H1 (cell line): ENCODE results near the gene UBXN1. TPM values are rescaled to one million over a fixed set of nuclear protein-coding genes. Genes with fewer than 3 reads are reported as not detected.

Source experiments
- CTCF ChIA-PET: fragments of 300-600 bp; sonication (Branson Sonifier 250); formaldehyde crosslinking; loops from one replicate; lab custom pipeline; 2021; ENCODE audit not compliant: partially characterized antibody; lab: Charles Lee
- POLR2A ChIA-PET: fragments of 300-600 bp; sonication (Branson Sonifier 250); formaldehyde crosslinking; loops from one replicate; lab custom pipeline; 2021; ENCODE audit warnings: inconsistent platforms; ENCODE audit not compliant: partially characterized antibody; lab: Charles Lee
- DNase-seq, 2 experiments: peaks; one replicate each; pipeline versions ENCODE4 v3.0.0 to v3.0.0-alpha.2; 2010 to 2022; ENCODE audit warnings: low spot score in 2 of 2, low read depth in 1 of 2, mixed read lengths in 1 of 2
- FAIRE-seq: peaks from 2 replicates; lab custom pipeline; 2011; peaks lifted over from hg19 to GRCh38; lab: Jason Lieb, UNC
- H2AFZ ChIP-seq: 2 replicates; pipeline ENCODE4 v1.8.1; 2012; ENCODE audit warnings: low read length, inconsistent platforms
- H2AK5ac ChIP-seq: 2 replicates; pipeline ENCODE4 v1.6.1; 2013; ENCODE audit warnings: low read depth, low read length
- H2BK120ac ChIP-seq: replicated peaks from 2 replicates; pipeline ENCODE3; 2013; ENCODE audit warnings: low read depth, low read length, inconsistent platforms
- H2BK12ac ChIP-seq: 2 replicates; pipeline ENCODE4 v1.6.1; 2013; ENCODE audit warnings: low read depth, low read length
- H2BK15ac ChIP-seq: 2 replicates; pipeline ENCODE4 v1.6.1; 2013; ENCODE audit warnings: low read length
- H2BK20ac ChIP-seq: 2 replicates; pipeline ENCODE4 v1.6.1; 2013; ENCODE audit warnings: low read length
- H2BK5ac ChIP-seq: 2 replicates; pipeline ENCODE4 v1.6.1; 2013; ENCODE audit warnings: low read depth, low read length
- H3K14ac ChIP-seq: 2 replicates; pipeline ENCODE4 v1.6.1; 2013; ENCODE audit warnings: inconsistent platforms; ENCODE audit not compliant: insufficient read length
- H3K18ac ChIP-seq: 2 replicates; pipeline ENCODE4 v1.6.1; 2013; ENCODE audit warnings: low read length; ENCODE audit errors: extremely low read depth
- H3K23ac ChIP-seq: 2 replicates; pipeline ENCODE4 v1.6.1; 2013; ENCODE audit warnings: inconsistent platforms; ENCODE audit not compliant: insufficient read length
- H3K23me2 ChIP-seq: 2 replicates; pipeline ENCODE4 v1.6.1; 2013; ENCODE audit warnings: low read depth, low read length
- H3K27ac ChIP-seq: 2 replicates; pipeline ENCODE4 v1.6.1; 2011; ENCODE audit warnings: low read depth, low read length, inconsistent platforms
- H3K27me3 ChIP-seq, 4 experiments: replicated peaks in 1 of 4; 1 replicate in 1 of 4; 2 replicates in 3 of 4; pipeline versions ENCODE4 v1.6.1 to v1.8.1; 2011 to 2013; ENCODE audit warnings: low read length in 3 of 4, mild to moderate bottlenecking in 3 of 4, inconsistent platforms in 2 of 4, mixed read lengths in 2 of 4, moderate library complexity in 1 of 4; ENCODE audit not compliant: control insufficient read depth in 3 of 4, insufficient read depth in 3 of 4; ENCODE audit errors: extremely low read depth in 1 of 4
- H3K36me3 ChIP-seq, 4 experiments: 2 replicates each; pipeline versions ENCODE4 v1.6.1 to v1.8.1; 2011 to 2013; ENCODE audit warnings: mild to moderate bottlenecking in 4 of 4, low read length in 3 of 4, moderate library complexity in 2 of 4, control low read depth in 1 of 4, inconsistent platforms in 1 of 4; ENCODE audit not compliant: insufficient read depth in 4 of 4, control insufficient read depth in 2 of 4
- H3K4ac ChIP-seq: replicated peaks from 2 replicates; pipeline ENCODE3; 2013; ENCODE audit warnings: low read length, low read depth, mixed read lengths, inconsistent platforms; ENCODE audit not compliant: insufficient read length
- H3K4me1 ChIP-seq, 4 experiments: replicated peaks in 1 of 4; 1 replicate in 1 of 4; 2 replicates in 3 of 4; pipeline versions ENCODE4 v1.6.1 to v1.8.1; 2011 to 2013; ENCODE audit warnings: low read length in 3 of 4, inconsistent platforms in 2 of 4, mixed read lengths in 1 of 4; ENCODE audit not compliant: insufficient read depth in 4 of 4, control insufficient read depth in 3 of 4
- H3K4me2 ChIP-seq, 2 experiments: 2 replicates each; pipeline versions ENCODE4 v1.6.1 to v1.8.1; 2011 to 2013; ENCODE audit warnings: low read depth in 2 of 2, low read length in 2 of 2, control low read depth in 1 of 2, inconsistent platforms in 1 of 2, mild to moderate bottlenecking in 1 of 2; ENCODE audit not compliant: insufficient read depth in 1 of 2
- H3K4me3 ChIP-seq, 4 experiments: fragments of 200-600, 300-600 bp in 1 of 4; sonication (generic), shearing (Covaris generic), sonication (Bioruptor Twin) in 1 of 4; 2 replicates each; pipeline versions ENCODE4 v1.5.1 to v1.8.1; 2011 to 2016; ENCODE audit warnings: low read length in 4 of 4, low read depth in 3 of 4, control low read depth in 2 of 4, inconsistent platforms in 2 of 4, mild to moderate bottlenecking in 2 of 4, mixed read lengths in 1 of 4, moderate library complexity in 1 of 4; ENCODE audit not compliant: insufficient read depth in 2 of 4; ENCODE audit errors: extremely low read depth in 1 of 4
- H3K56ac ChIP-seq: replicated peaks from 2 replicates; pipeline ENCODE3; 2013; ENCODE audit warnings: low read depth, mild to moderate bottlenecking, mixed read lengths, low read length, inconsistent platforms; ENCODE audit not compliant: insufficient read length
- H3K79me1 ChIP-seq: 2 replicates; pipeline ENCODE4 v1.6.1; 2013; ENCODE audit warnings: low read depth, low read length, control low read depth
- H3K79me2 ChIP-seq, 2 experiments: 2 replicates each; pipeline versions ENCODE4 v1.6.1 to v1.8.1; 2012 to 2013; ENCODE audit warnings: low read length in 2 of 2, mild to moderate bottlenecking in 2 of 2, inconsistent platforms in 1 of 2; ENCODE audit not compliant: insufficient read depth in 2 of 2, control insufficient read depth in 1 of 2
- H3K9ac ChIP-seq, 4 experiments: replicated peaks in 1 of 4; 1 replicate in 1 of 4; 2 replicates in 3 of 4; pipeline versions ENCODE4 v1.6.1 to v1.8.1; 2011 to 2013; ENCODE audit warnings: low read depth in 3 of 4, low read length in 3 of 4, control low read depth in 2 of 4, mild to moderate bottlenecking in 2 of 4, moderate library complexity in 2 of 4, inconsistent platforms in 1 of 4; ENCODE audit errors: extremely low read depth in 1 of 4
- H3K9me3 ChIP-seq, 2 experiments: 2 replicates each; pipeline versions ENCODE4 v1.6.1 to v1.8.1; 2012 to 2013; ENCODE audit warnings: mild to moderate bottlenecking in 2 of 2, moderate library complexity in 2 of 2, control low read depth in 1 of 2, inconsistent platforms in 1 of 2, low read depth in 1 of 2, low read length in 1 of 2, mixed read lengths in 1 of 2; ENCODE audit not compliant: insufficient read depth in 2 of 2
- H4K20me1 ChIP-seq, 2 experiments: replicated peaks in 1 of 2; 2 replicates each; pipeline versions ENCODE3 to v1.8.1; 2011 to 2013; ENCODE audit warnings: inconsistent platforms in 2 of 2, low read length in 2 of 2, mild to moderate bottlenecking in 1 of 2; ENCODE audit not compliant: insufficient read depth in 2 of 2, control insufficient read depth in 1 of 2
- H4K5ac ChIP-seq: 2 replicates; pipeline ENCODE4 v1.6.1; 2013; ENCODE audit warnings: low read length, low read depth, mixed read lengths, inconsistent platforms; ENCODE audit not compliant: insufficient read length
- H4K8ac ChIP-seq: 2 replicates; pipeline ENCODE4 v1.8.0; 2013; ENCODE audit warnings: mild to moderate bottlenecking, moderate library complexity, low read length, inconsistent platforms; ENCODE audit not compliant: insufficient read depth; ENCODE audit errors: extremely low read depth
- H4K91ac ChIP-seq: replicated peaks from 2 replicates; pipeline ENCODE3; 2013; ENCODE audit warnings: low read length, mixed read lengths, inconsistent platforms; ENCODE audit not compliant: insufficient read length
- CBX5 ChIP-seq: fragments of 300-800, 300-1000 bp; sonication (generic); IDR thresholded peaks from 2 replicates; pipeline ENCODE4 v1.7.1; 2016; ENCODE audit warnings: antibody characterized with exemption, low read length, low read depth
- CHD1 ChIP-seq: IDR thresholded peaks from 2 replicates; pipeline ENCODE4 v1.6.1; 2012; ENCODE audit warnings: low read depth, low read length, improper control_type of control experiment
- CREB1 ChIP-seq: IDR thresholded peaks from 2 replicates; pipeline ENCODE4 v1.6.1; 2012; ENCODE audit warnings: inconsistent platforms
- HDAC2 ChIP-seq, 2 experiments: fragments of 300-600 bp in 1 of 2; sonication (generic) in 1 of 2; IDR thresholded peaks; 2 replicates each; pipeline ENCODE4 v1.6.1; 2011 to 2012; ENCODE audit warnings: low read depth in 2 of 2, low read length in 2 of 2, mild to moderate bottlenecking in 2 of 2, moderate library complexity in 2 of 2, borderline replicate concordance in 1 of 2, inconsistent platforms in 1 of 2
- HDAC6 ChIP-seq: IDR thresholded peaks from one replicate; pipeline ENCODE4 v1.7.1; 2012; ENCODE audit warnings: low read depth, mild to moderate bottlenecking, inconsistent platforms, low read length, moderate library complexity
- KDM5A ChIP-seq: fragments of 200-600 bp; IDR thresholded peaks from 2 replicates; pipeline ENCODE4 v1.7.1; 2012; ENCODE audit warnings: mild to moderate bottlenecking, low read length, inconsistent platforms, mixed read lengths
- POLR2A ChIP-seq, 2 experiments: IDR thresholded peaks; 1 replicate in 1 of 2; 2 replicates in 1 of 2; pipeline ENCODE4 v1.6.1; 2011; ENCODE audit warnings: low read depth in 2 of 2, low read length in 2 of 2, mild to moderate bottlenecking in 2 of 2; ENCODE audit errors: control extremely low read depth in 1 of 2
- RAD21 ChIP-seq, 2 experiments: IDR thresholded peaks in 1 of 2; conservative IDR thresholded peaks in 1 of 2; 2 replicates each; pipeline ENCODE4 v1.6.1; 2011; ENCODE audit warnings: low read depth in 2 of 2, low read length in 2 of 2, improper control_type of control experiment in 1 of 2, inconsistent platforms in 1 of 2, mild to moderate bottlenecking in 1 of 2, moderate library complexity in 1 of 2
- YY1 ChIP-seq: IDR thresholded peaks from 2 replicates; pipeline ENCODE4 v1.6.1; 2011; ENCODE audit warnings: low read depth, mild to moderate bottlenecking, low read length
- WGBS, 2 experiments: shearing (Covaris generic) in 1 of 2; methylation state at CpG; one replicate each; pipeline versions ENCODE4 v1.1.6 to v1.1.7; 2013 to 2015; ENCODE audit warnings: low lambda C conversion rate in 2 of 2, mixed read lengths in 2 of 2, inconsistent platforms in 1 of 2, low coverage in 1 of 2, missing lambda C conversion rate in 1 of 2; ENCODE audit not compliant: insufficient replicate concordance in 2 of 2, insufficient coverage in 1 of 2, insufficient read length in 1 of 2; ENCODE audit errors: extremely low coverage in 1 of 2, missing lambda C conversion rate in 1 of 2; 5-methylcytosine and 5-hydroxymethylcytosine counted together
- polyA plus RNA-seq, 7 experiments: library from polyadenylated mRNA; depleted of rRNA in 3 of 7; stranded (reverse) in 5 of 7; unstranded in 2 of 7; fragments of >200 nt in 5 of 7; fragments of 200-250 nt in 2 of 7; gene quantifications; 1 replicate in 5 of 7; 2 replicates in 1 of 7; 4 replicates in 1 of 7; pipeline versions ENCODE4 v1.2.1 to v1.2.3, GENCODE V29; 2011 to 2013; ENCODE audit warnings: missing spikeins in 2 of 7, mixed read lengths in 2 of 7
- total RNA-seq: library from RNA; stranded (reverse); fragmentation: NEBNext Ultra II Directional; extraction: Animal tissue kit (Norgen Biotek cat#: 25700); gene quantifications from 2 replicates; pipeline ENCODE4 v1.2.1, GENCODE V29; 2021
- TF ChIP-seq, protein P1 (sequence below): IDR thresholded peaks from 2 replicates; pipeline ENCODE4 v1.6.1; 2011; ENCODE audit warnings: low read depth, mild to moderate bottlenecking, low read length; ENCODE audit not compliant: insufficient read depth

UBXN1 gene
- total and polyA plus RNA-seq, 2 of the 8 experiments (the other 6 are each of a cell fraction or from before 2014, with no cell fraction given): 78.6 to 114 TPM

DNA sequence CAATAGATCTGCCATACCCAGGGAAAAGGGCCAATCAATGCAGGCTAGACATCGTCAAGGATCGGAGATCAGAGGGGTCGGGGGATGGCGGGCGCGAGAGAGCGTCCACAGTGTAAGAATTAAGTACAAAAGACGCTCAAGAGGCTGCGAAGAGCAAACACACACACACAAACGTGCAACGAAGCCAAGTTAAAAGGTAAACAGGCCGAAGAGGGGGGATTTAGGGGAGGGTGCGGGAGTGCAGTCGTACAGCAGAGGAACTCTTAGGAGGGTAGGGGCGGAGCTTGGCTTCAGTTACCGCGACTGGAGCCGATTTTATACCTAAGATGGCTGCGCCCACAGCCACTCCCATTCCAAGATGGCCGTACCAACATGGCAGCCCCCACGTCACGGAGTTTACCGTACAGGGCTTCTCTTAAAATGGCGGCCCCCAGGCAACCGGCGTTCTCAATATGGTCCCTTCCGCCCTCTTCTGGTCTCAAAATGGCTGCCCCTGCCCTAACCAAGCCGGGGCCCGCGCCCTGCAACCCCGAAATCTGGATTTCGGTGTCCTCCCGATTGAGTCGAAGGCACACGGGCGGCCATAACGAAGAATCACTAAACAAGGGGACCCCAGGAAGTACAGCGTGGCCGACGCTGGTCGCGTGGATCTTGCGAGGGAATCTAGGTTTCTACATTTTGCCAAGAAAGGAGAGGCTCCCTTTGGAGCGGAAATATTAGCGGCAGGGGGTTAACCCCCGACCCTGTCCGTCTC is 30.6 kb upstream of the UBXN1 start:
- Histone ChIP-seq H3K23me2 (peaks cover 22% of the 10 kb centered on the region), H4K5ac (peak overlapping the region; percentile 92), H3K79me2 (peaks cover 0 to 10% of the 10 kb centered on the region in 2 experiments; a peak in 1 of 4 replicates), H2BK12ac (peak overlapping the region; percentile 85; the same call in 1 of the 2 replicates), H3K9ac (peak overlapping the region; percentile 61 to 92 (median 90)), H4K8ac (peak overlapping the region; percentile 100; the same call in 1 of the 2 replicates), H3K14ac (no peak overlapping the region), H2BK120ac (peak overlapping the region; percentile 44), H3K56ac (peak overlapping the region; percentile 87), H3K4me3 (peak overlapping the region; percentile 68 to 89 (median 84)), H2BK15ac (no peak overlapping the region), H3K18ac (peak overlapping the region; percentile 60), H2BK5ac (peak overlapping the region; percentile 96), H2AFZ (peak overlapping the region; percentile 45; the same call in 1 of the 2 replicates), H3K27ac (peak overlapping the region; percentile 95), H3K36me3 (peaks cover 15 to 38% (median 20%) of the 10 kb centered on the region in 4 experiments), H3K27me3 (no peaks in the 10 kb centered on the region), H3K4me1 (peaks cover 7 to 39% (median 20%) of the 10 kb centered on the region in 4 experiments), H3K79me1 (no peaks in the 10 kb centered on the region; the same call in 1 of the 2 replicates), H4K20me1 (no peaks in the 10 kb centered on the region), H3K9me3 (no peaks in the 10 kb centered on the region), H2BK20ac (no peak overlapping the region), H3K4me2 (peak overlapping the region; percentile 99), H3K4ac (no peak overlapping the region), H4K91ac (peak overlapping the region; percentile 96), H3K23ac (no peak overlapping the region), H2AK5ac (peak overlapping the region; percentile 14; the same call in 1 of the 2 replicates)
- ChIA-PET POLR2A (interaction anchor here (0.6 to 61.4 kb wide), 31 partner anchors 9 to 171 kb away, joined by 3 to 2041 read pairs (median 8); partner anchors contain the start of genes B3GAT3, C11orf98, CSKMT and EEF1G), CTCF (interaction anchor here (0.6 to 2.6 kb wide), 7 partner anchors 13 to 59 kb away, joined by 3 to 9 read pairs (median 3); partner anchors contain the start of gene ZBTB3)
- DNase-seq (peak; percentile 93 to 95), FAIRE-seq (peak; percentile 66)
- WGBS, 2 experiments: 3% methylated on average over 44 of the region's 47 CpGs; no CpG with 5 or more reads in 1 of the 2 experiments
- peak; percentile 44; the same call in 1 of the 2 replicates for TF ChIP-seq KDM5A
- TF ChIP-seq RAD21 (IDR thresholded peaks at IDR 0.05 in 1 of 2, conservative IDR thresholded peaks at IDR 0.05 in 1 of 2; ENCODE audit: low read depth in 2 of 2, low read length in 2 of 2): peak in 1 of 2 experiments; percentile 1; a peak in 1 of 4 replicates
- peak; percentile 88 to 98 for TF ChIP-seq POLR2A (IDR thresholded peaks at IDR 0.05; ENCODE audit: control extremely low read depth in 1 of 2, low read depth in 2 of 2, low read length in 2 of 2)
- TF ChIP-seq CBX5: no peak
- peak; percentile 79 for TF ChIP-seq CREB1
- peak; percentile 65 for TF ChIP-seq CHD1
- TF ChIP-seq HDAC6: no peak
- peak; percentile 100 for TF ChIP-seq YY1
- TF ChIP-seq HDAC2 (IDR thresholded peaks at IDR 0.05; ENCODE audit: borderline replicate concordance in 1 of 2, low read depth in 2 of 2, low read length in 2 of 2): no peak; a peak in 1 of 4 replicates
- TF ChIP-seq, protein P1, sequence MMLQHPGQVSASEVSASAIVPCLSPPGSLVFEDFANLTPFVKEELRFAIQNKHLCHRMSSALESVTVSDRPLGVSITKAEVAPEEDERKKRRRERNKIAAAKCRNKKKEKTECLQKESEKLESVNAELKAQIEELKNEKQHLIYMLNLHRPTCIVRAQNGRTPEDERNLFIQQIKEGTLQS: peak; percentile 75
